KBM-7 (cell line): ENCODE measurements around the gene AGGF1.
"Not testable (repeated sequence)": the region's sequence is repeated elsewhere in the genome, so short reads cannot be mapped to it uniquely, and the experiment has no call there.

Experiments used
- DNase-seq: peaks from one replicate; pipeline ENCODE4 v3.0.0-alpha.2; 2015
- in situ Hi-C: fragments of 300-500 bp; cut with MboI; formaldehyde crosslinking; loops from 2 replicates; pipeline ENCODE4 v1.14.3; 2020; ENCODE audit warnings: low sequenced_read_pairs, low pct_unique_long_range_greater_than_20kb, mixed read lengths

The AGGF1 gene

GRCh38 chr5:77030097-77031071 is at the start of gene AGGF1:
Gene AGGF1 (plus strand): TSS chr5:77030404. CDS start chr5:77030767, 363 bp downstream.
- in situ Hi-C loops = no loop called here
- DNase-seq = peak; percentile 96

GRCh38 chr5:76980518-76981144 is 49.6 kb upstream of the AGGF1 start:
- in situ Hi-C loops = no loop called here

GRCh38 chr5:76982450-76982849 is 47.8 kb upstream of the AGGF1 start:
- DNase-seq = no peak
- in situ Hi-C loops = no loop called here

More at GRCh38 chr5:76980518-76981144, 49.6 kb upstream of the AGGF1 start:
- no peak for DNase-seq

- in situ Hi-C loops = no loop called here
- DNase-seq = no peak
These were observed 46.7 kb upstream of the AGGF1 start for GRCh38 chr5:76983468-76983867.

GRCh38 chr5:76986825-76987526 is 43.2 kb upstream of the AGGF1 start:
- in situ Hi-C loops = no loop called here

GRCh38 chr5:76990899-76991459 is 39.2 kb upstream of the AGGF1 start:
- peak; percentile 28 for DNase-seq
- in situ Hi-C loops = no loop called here

More at GRCh38 chr5:76986825-76987526, 43.2 kb upstream of the AGGF1 start:
- peak; percentile 22 for DNase-seq

GRCh38 chr5:76993436-76993835 is 36.8 kb upstream of the AGGF1 start:
- DNase-seq, in situ Hi-C loops: not testable (repeated sequence)

- in situ Hi-C loops = no loop called here
- no peak for DNase-seq
These were observed 35.9 kb upstream of the AGGF1 start for GRCh38 chr5:76994337-76994736.

- in situ Hi-C loops, DNase-seq: not testable (repeated sequence)
These were observed 32.0 kb upstream of the AGGF1 start for GRCh38 chr5:76998251-76998650.

GRCh38 chr5:76999451-76999850 is 30.8 kb upstream of the AGGF1 start:
- no peak for DNase-seq
- in situ Hi-C loops = no loop called here

- no peak for DNase-seq
- in situ Hi-C loops = no loop called here
These were observed 27.0 kb upstream of the AGGF1 start for GRCh38 chr5:77003246-77003645.

GRCh38 chr5:77006124-77006523 is 24.1 kb upstream of the AGGF1 start:
- in situ Hi-C loops = no loop called here
- DNase-seq = no peak

GRCh38 chr5:77008413-77008812 is 21.8 kb upstream of the AGGF1 start:
- in situ Hi-C loops = no loop called here

GRCh38 chr5:77010243-77010642 is 20.0 kb upstream of the AGGF1 start:
- in situ Hi-C loops = no loop called here
- DNase-seq = no peak

More at GRCh38 chr5:77008413-77008812, 21.8 kb upstream of the AGGF1 start:
- DNase-seq = no peak

GRCh38 chr5:77011498-77011897 is 18.7 kb upstream of the AGGF1 start:
- in situ Hi-C loops = no loop called here
- DNase-seq = no peak

GRCh38 chr5:77012601-77013000 is 17.6 kb upstream of the AGGF1 start:
- in situ Hi-C loops = no loop called here
- no peak for DNase-seq

- in situ Hi-C loops = no loop called here
These were observed 14.2 kb upstream of the AGGF1 start for GRCh38 chr5:77015938-77016569.

GRCh38 chr5:77016962-77017361 is 13.2 kb upstream of the AGGF1 start:
- DNase-seq = no peak
- in situ Hi-C loops = no loop called here

More at GRCh38 chr5:77015938-77016569, 14.2 kb upstream of the AGGF1 start:
- DNase-seq = peak; percentile 73

GRCh38 chr5:77017668-77018067 is 12.5 kb upstream of the AGGF1 start:
- DNase-seq = no peak
- in situ Hi-C loops = no loop called here
